LNCAP (cell line): Measurements from ENCODE around the gene KDM6B.

Experiments used
- TF ChIP-seq, protein P1 (sequence below): fragments of 450-650 bp; IDR thresholded peaks from 2 replicates; pipeline ENCODE4 v1.5.1; 2017; ENCODE audit warnings: mild to moderate bottlenecking

KDM6B gene

DNA sequence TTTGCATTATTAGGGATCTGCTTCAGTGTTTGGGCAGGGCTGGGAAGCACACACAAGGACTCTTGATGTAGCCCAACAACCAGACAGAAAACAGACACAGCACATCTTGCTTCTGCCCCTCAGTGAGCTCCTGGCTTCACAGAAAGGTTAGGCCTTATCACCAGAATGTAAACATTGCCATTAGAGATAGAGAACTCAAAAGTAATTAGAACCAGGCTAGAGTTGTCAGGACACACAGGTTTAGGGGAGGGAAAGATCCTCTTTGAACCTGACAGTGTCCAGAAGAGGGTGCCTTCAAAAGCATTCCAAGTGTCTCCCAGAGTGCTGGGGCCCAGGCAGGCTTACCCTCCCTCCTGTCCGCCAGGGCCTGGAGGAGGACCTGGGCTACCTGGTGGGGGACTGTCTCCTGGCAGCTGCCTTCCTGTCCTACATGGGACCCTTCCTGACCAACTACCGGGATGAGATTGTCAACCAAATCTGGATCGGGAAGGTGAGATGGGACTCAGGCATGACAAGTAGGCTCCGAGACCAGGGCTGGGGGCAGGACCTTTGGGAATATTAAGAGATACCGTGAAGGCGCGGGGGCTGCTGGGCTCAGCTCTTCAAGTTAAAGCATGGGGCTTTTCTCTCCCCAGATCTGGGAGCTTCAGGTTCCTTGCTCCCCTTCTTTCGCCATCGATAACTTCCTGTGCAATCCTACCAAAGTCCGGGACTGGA is 16.9 kb upstream of the KDM6B start:
- TF ChIP-seq, protein P1, sequence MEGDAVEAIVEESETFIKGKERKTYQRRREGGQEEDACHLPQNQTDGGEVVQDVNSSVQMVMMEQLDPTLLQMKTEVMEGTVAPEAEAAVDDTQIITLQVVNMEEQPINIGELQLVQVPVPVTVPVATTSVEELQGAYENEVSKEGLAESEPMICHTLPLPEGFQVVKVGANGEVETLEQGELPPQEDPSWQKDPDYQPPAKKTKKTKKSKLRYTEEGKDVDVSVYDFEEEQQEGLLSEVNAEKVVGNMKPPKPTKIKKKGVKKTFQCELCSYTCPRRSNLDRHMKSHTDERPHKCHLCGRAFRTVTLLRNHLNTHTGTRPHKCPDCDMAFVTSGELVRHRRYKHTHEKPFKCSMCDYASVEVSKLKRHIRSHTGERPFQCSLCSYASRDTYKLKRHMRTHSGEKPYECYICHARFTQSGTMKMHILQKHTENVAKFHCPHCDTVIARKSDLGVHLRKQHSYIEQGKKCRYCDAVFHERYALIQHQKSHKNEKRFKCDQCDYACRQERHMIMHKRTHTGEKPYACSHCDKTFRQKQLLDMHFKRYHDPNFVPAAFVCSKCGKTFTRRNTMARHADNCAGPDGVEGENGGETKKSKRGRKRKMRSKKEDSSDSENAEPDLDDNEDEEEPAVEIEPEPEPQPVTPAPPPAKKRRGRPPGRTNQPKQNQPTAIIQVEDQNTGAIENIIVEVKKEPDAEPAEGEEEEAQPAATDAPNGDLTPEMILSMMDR, result no peak

DNA sequence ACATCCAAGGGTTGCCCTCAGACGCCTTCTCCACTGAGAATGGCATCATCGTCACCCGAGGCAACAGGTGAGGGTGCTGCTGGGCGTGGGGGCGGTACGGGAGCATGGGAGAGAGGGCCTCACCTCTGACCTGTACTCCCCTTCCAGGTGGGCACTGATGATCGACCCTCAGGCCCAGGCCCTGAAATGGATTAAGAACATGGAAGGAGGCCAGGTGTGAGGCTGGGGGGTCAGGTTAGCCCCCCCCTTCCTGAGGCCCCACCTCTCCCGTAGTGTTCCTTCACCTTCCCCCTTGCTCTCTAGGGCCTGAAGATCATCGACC is 16.4 kb upstream of the KDM6B start:
- TF ChIP-seq, protein P1, result no peak

DNA sequence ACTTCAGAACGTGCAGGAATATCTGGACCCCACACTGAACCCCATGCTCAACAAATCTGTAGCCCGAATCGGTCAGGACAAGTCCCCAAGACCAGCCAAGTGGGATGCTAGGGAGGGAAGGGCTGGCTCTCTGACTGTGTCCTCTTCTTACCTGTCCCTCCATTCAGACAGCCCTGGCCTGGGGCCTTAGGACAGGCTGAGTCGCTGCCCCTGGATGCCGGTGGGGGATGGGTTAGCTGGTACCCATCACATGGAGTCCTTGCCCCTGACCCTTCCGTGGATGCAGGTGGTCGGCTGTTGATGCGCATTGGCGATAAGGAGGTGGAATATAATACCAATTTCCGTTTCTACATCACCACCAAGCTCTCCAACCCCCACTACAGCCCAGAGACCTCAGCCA is 16.0 kb upstream of the KDM6B start:
- TF ChIP-seq, protein P1, result no peak

DNA sequence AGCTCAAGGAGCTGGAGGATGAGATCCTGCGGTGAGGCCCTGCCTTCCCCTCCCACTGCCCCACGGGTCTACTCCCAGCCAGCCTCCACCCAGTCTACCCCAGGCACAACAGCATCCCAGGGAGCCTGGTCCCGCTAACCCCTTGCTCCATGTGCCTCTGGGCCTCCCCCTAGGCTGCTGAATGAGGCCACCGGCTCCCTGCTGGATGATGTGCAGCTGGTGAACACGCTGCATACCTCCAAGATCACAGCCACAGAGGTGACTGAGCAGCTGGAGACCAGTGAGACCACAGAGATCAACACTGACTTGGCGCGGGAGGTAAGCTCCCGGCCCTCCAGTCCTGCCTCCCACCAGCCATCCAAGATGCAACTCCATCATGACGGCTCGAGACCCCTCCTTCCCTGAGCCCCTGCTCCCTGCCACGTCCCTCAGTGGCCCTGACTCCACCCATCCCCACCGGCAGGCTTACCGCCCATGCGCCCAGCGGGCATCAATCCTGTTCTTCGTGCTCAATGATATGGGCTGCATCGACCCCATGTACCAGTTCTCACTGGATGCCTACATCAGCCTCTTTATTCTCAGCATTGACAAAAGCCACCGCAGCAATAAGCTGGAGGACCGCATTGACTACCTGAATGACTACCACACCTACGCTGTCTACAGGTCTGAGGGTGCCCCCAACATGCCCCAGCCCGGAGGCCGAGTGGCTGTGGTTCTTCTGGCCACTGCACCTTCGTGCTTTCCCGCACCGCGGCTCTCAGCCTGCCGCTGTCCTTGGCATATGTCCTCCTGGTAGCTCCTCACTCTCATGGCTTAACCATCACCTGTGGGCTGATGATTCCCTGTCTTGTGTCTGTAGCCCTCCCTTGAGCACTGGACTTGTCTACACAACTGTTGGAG is 15.0 kb upstream of the KDM6B start:
- TF ChIP-seq, protein P1, result no peak

DNA sequence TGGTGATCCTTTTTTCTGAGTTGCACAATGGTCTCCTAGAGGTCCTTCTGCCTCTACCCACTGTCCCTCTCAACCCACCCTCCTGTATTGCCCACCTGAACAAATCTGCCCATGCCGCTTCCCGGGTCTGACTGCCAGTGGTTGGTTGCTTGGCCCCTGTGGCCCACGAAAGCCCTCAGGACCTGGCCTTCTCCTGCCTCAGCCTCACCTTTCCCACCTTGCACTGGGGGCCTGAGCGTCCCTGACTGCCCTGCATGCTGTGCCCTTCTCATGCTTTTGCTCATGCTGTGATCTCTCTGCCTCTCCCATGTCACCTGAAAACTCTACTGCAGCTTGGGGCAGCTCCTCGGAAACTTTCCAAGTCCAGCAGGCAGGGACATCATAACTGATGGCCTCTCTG is 13.8 kb upstream of the KDM6B start:
- TF ChIP-seq, protein P1, result no peak

DNA sequence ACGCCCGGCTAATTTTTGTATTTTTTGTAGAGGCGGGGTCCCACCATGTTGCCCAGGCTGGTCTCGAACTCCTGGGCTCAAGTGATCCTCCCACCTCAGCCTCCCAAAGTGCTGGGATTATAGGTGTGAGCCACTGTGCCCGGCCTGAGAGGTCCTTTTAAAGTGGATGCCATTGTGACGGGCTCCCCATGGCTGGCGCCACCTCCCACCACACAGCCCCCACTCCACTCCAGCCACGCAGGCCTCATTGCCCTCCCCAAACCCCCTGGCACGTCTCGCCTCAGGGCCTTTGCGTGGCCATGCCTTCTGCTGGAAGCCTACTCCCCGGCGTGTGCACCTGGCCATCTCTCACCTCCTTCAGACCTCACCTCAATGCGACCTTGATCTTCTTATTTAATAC is 11.9 kb upstream of the KDM6B start:
- TF ChIP-seq, protein P1, result no peak

DNA sequence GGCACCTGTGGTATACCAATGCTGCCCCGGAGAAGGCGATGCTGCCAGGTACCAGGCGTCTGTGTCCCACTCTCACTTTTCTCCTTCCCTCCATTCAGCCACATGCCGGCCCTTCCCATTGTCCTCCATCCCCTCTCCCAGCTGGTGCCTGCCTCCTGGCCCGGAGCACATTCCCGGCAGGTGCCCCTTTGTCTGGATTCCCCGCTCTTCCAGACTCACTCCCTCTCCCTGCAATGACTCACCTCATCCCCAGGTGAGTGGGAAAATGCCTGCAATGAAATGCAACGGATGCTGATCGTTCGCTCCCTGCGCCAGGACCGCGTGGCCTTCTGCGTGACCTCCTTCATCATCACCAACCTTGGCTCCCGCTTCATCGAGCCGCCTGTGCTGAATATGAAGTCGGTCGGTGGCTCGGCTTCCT is 10.4 kb upstream of the KDM6B start:
- TF ChIP-seq, protein P1, result no peak
